NCI-H128 (cell line): ENCODE measurements around the gene CRYBA1.
"Not testable (repeated sequence)": the region's sequence is repeated elsewhere in the genome, so short reads cannot be mapped to it uniquely, and the experiment has no call there.

Experiments
- DNase-seq: peaks from one replicate; lab custom pipeline; 2025; ENCODE audit not compliant: unreplicated experiment; lab: John Stamatoyannopoulos, UW

CRYBA1 gene

GRCh38 chr17:29246628-29247027 is at the start of gene CRYBA1:
Gene CRYBA1 (plus strand): TSS chr17:29246859. CDS start chr17:29246864, 5 bp downstream.
- DNase-seq, result no peak

DNA sequence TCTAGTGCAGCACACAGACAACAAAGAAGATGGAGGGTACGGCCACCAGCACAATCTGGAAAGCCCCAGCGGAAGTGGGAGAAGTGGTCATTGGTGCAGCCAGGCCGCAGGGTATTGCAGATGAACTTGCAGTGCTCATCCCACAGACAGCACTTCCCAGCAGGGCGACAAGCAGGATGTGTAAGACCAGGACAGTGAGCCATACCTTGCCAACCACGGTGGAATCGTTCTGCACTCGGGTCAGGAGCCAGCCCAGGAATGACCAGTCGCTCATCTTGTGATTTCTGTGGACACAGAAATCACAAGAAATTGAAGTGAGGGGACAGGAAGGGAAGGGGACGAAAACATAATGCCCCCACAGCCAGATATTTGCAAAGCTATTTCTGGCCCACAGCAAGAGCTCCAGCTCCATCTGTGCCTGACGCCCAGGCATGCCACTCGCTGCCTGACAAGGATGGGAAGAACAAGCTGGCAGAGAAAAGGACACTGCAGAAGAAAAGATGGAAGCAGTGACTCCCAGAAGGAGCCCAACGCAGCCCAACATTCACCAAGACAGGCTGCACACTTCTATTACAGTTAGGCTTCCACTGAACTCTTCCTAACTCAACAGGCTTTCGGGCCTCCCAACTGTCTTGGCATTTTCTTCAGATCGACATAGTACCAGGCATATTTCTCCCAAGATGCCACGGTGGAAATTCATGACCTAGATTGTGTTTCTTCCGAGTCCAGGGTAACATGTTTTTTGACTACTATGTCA is 49.0 kb upstream of the CRYBA1 start:
- no peak for DNase-seq

- DNase-seq, result not testable (repeated sequence)
Measured at GRCh38 chr17:29204068-29204804, 42.4 kb upstream of the CRYBA1 start.

- no peak for DNase-seq
Measured at GRCh38 chr17:29205047-29205446, 41.6 kb upstream of the CRYBA1 start.

- DNase-seq, result no peak
Measured at GRCh38 chr17:29207975-29208374, 38.7 kb upstream of the CRYBA1 start.

DNA sequence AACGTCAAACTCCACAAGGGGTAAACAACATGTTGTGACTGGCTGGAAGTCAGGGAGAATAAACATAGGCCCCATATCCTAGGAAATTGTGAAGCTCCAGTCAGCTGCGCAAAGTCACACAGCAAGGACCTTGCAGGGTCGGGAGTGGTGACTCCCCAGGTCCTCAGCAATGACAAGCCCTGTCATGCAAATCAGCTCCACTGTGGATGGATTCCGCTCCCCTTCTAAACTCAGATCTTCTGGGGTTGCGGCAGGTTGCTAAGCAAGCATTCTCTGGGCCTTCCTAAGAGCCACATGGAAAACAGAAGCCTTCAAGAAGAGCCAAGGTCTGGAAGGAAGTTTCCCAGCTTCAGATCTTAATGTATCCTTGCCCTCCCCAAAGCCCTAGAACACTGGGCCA is 37.6 kb upstream of the CRYBA1 start:
- no peak for DNase-seq

- no peak for DNase-seq
Measured at GRCh38 chr17:29210879-29211278, 35.8 kb upstream of the CRYBA1 start.

DNA sequence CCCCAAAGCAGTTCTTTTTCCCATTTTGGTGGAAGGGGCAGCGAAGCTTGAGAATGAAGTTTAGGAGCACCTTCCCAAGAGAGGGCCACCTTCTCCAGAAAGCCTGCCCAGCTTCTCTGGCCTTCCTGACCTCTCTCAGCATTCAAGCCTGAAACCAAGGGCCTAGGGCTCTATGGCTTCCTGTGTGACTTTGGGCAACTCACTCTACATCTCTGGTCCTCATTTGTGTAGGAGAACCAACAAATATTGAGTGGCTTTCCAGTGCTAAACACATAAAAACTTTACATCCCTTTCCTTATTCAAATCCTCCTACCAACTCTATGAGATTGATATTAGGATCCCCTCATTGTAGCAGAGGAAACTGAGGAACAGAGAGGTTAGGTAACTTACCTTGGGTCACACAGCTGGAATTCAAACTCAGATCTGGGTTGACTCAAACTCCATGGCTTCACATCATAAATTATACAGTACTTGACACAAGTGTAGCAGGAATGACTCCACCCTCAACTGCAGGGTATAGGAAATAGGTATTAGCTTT is 34.5 kb upstream of the CRYBA1 start:
- DNase-seq, result no peak

DNA sequence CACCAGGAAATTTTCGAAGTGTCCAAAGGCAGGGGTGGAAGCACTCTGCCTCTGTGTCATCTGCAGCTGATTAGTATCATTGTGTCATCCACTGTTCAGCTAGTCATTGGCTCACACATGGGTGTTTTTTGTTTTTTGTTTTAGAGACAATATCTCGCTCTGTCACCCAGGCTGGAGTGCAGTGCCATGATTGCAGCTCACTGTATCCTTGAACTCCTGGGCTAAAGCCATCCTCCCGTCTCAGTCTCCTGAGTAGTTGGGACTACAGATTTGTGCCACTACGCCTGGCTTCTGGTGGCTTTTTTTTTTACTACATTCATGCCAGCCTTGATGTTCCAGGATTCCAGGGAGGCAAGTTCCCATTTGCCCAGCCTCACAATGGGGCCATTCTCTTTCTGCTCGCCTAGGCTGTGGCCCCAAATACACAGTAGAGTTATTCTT is 34.0 kb upstream of the CRYBA1 start:
- DNase-seq, result no peak

DNA sequence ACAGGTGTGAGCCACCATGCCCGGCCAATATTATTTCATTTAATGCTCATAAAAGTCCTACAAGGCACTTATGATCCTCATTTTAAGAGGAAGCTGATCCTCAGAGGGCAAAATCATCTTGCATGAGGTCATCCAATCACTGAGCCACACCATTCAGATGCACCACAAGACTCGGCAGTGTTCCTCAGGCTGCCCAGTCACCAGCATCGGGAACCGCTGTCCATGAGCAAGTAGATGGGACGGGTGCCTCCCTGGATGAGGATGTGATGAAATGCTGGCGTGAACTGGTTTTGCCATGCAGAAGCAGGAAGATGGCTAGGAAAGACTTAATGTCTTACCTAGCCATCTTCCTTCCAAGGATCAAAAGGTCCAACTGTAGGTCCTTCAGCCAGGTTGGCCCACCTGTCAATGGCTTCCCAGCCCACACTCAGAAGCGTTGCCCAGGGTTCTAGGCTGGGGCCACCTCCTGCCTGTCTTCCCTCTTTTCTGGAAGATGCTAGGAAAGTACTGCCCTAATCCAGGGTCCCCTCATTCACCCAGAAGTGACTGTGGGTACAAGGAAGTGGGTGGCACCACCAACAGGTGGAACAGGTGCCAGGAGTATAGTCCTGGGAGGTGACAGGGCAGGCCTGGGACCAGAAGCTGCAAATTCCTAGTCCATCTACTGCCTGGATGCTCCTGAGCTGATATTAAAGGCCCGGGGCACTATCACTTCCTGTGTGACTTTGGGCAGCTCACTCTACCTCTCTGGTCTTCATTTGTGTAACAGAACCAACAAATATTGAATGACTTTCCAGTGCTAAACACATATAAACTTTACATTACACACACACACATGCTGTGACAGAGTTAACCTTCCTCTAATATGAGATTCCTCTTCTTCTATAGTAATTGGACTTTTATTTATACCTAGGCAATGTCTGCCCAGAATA is 32.2 kb upstream of the CRYBA1 start:
- DNase-seq, result no peak

- DNase-seq, result no peak
Measured at GRCh38 chr17:29215174-29215573, 31.5 kb upstream of the CRYBA1 start.

DNA sequence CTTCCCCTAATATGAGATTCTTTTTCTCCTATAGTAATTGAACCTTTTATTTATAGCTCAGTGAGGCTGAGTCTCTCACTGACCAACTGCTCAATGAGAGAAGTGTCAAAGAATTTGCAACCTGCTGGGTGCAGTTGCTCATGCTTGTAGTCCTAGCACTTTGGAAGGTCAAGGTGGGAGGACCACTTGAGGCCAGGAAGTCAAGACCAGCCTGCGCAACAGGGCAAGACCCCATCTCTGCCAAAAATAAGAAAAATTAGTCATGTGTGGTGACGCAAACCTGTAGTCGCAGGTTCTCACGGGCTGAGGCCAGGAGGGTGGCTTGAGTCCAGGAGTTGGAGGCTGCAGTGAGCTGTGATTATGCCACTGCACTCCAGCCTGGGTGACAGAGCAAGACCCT is 30.9 kb upstream of the CRYBA1 start:
- DNase-seq, result no peak

GRCh38 chr17:29216181-29216580 is 30.5 kb upstream of the CRYBA1 start:
- no peak for DNase-seq

GRCh38 chr17:29216856-29217255 is 29.8 kb upstream of the CRYBA1 start:
- DNase-seq, result no peak

DNA sequence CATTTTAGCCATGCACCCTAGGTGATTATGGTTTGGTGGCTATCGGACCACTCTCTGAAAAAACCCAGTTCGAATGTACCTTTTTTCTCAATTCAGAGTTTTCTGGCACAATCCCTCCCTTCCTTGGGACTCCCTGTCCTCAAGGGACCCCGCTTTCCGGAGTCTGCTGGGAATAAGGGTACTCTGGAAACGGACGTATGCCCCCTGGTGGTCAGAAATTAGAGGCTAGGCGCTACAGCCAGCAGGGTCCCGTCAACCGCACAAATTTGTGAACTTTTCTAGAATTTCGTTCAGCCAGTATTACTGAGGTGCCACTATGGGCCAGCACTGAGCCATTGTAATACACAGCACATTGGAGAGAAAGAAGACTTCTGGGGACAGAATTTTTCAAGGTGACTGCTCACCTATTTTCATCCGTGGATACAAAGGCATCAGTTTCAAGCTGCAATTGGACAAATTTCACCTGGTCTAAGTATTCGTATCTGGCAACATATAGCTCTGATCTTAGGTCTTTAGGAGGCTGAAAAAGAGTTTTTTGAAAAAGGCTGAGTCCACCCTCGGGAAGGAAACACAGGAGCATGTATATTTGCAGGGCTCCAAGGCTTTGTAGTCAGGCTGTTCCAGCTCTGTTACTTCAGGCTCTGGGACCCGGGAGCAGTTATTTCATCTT is 27.1 kb upstream of the CRYBA1 start:
- peak; percentile 4 for DNase-seq

DNA sequence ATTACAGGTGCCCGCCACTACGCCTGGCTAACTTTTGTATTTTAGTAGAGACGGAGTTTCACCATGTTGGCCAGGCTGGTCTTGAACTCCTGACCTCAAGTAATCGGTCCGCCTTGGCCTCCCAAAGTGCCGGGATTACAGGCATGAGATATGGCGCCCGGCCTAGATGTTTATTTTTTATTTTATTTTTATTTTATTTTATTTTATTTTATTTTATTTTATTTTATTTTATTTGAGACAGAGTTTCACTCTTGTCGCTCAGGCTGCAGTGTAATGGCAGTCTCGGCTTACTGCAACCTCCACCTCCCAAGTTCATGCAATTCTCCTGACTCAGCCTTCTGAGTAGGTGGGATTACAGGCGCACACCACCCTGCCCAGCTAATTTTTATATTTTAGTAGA is 25.3 kb upstream of the CRYBA1 start:
- DNase-seq, result not testable (repeated sequence)

DNA sequence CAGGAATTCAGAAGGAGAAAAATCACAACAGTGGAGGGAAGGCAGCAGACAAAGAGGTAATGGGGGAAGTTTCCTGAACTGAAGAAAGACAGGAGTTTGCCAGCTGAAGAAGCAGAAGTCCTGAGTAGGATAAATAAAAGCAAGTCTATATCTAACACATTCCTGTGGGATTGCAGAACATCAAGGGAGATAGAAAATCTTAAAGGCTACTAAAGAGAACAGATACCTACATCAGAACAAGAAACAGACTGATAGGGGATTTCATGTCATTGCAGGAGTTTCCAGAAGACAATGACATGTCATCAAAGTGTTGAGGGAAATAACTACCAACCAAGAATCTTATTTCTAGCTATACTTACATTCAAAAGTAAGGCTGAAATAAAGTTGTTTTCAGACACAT is 21.3 kb upstream of the CRYBA1 start:
- no peak for DNase-seq

- no peak for DNase-seq
Measured at GRCh38 chr17:29233301-29233700, 13.4 kb upstream of the CRYBA1 start.

- not testable (repeated sequence) for DNase-seq
Measured at GRCh38 chr17:29234972-29235371, 11.7 kb upstream of the CRYBA1 start.

DNA sequence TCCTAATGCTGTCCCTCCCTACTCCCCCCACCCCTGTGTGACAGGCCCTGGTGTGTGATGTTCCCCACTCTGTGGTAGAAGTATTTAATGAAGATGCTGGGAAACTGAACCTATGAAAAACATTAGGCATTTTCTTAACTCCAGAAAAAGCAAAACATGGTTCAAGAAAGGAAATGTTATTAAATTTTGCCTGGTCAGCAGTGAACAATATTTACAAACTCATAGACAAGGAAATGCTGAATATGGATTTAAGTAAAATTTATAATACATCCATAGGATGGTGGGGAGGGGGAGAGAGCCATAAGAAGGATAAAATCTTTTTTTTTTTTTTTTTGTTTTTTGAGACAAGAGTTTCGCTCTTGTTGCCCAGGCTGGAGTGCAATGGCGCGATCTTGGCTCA is 10.8 kb upstream of the CRYBA1 start:
- no peak for DNase-seq
